Measurements from ENCODE around the gene TP53BP2.
"Not testable (repeated sequence)": the region's sequence is repeated elsewhere in the genome, so short reads cannot be mapped to it uniquely, and the experiment has no call there.

Gene TP53BP2

DNA sequence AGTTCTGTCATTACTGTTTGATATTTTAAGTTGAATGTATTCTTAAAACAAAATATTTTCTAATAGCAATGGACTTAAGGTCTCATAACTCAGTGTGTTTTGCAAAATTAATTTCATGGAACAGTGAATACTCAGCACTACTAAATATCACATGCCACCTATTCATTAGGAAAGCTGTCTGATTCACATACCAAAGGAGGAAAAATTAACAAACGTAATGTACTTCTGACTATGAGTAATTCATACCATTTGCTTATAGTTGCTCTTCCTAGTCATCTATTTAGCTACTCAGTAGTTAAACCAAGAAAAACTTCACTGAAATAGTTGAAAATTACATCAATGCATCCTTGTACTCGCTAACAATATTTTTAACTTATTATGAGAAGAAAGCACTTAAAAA, 35.2 kb downstream of the TP53BP2 start:
- DNase-seq (ENCODE audit: insufficient read length) (no peak), FAIRE-seq (peak; percentile 62)
- no peak for TF ChIP-seq POLR2A (IDR thresholded peaks at IDR 0.05; ENCODE audit: low read depth, low read length)
- TF ChIP-seq POLR2AphosphoS5 (IDR thresholded peaks at IDR 0.05; ENCODE audit: low read depth, low read length), result no peak
- TF ChIP-seq TAF1 (IDR thresholded peaks at IDR 0.05; ENCODE audit: borderline replicate concordance, low read depth, low read length), result no peak

DNA sequence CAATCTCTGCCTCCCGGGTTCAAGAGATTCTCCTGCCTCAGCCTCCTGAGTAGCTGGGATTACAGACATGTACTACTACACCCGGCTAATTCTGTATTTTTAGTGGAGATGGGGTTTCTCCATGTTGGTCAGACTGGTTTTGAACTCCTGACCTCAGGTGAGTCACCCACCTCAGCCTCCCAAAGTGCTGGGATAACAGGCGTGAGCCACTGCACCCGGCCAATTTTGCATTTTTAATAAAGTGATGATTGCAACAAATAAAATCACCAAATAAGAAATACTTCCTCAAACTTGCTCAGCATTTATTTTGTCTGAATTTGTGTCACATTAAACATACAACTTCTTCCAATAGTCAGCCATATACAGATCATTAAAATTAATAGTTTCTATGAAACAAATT, 35.8 kb downstream of the TP53BP2 start:
- not testable (repeated sequence) for DNase-seq (ENCODE audit: insufficient read length); FAIRE-seq

DNA sequence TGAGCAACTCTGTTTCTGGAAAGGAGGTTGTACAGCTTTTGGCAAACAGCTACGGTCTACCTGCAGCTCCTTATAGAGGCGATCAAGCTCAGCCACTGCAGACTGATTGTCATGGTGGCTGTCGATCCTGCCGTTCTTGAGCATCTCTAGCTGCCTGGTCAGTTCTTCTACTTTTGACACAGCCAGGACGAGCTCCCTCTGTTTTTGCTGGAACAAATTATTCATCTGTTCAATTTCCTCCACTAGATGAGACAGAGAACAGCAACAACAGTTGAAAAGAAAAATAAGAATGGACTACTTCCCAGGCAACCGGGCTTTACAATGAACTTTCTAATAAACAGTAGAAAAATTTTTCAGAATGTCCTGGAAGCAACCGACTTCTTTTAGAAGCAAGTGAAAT, 42.5 kb downstream of the TP53BP2 start:
- DNase-seq (ENCODE audit: insufficient read length), result no peak
- TF ChIP-seq POLR2A (IDR thresholded peaks at IDR 0.05; ENCODE audit: low read depth, low read length), result no peak
- TF ChIP-seq TAF1 (IDR thresholded peaks at IDR 0.05; ENCODE audit: borderline replicate concordance, low read depth, low read length), result no peak
- no peak for TF ChIP-seq POLR2AphosphoS5 (IDR thresholded peaks at IDR 0.05; ENCODE audit: low read depth, low read length)
- FAIRE-seq, result no peak

DNA sequence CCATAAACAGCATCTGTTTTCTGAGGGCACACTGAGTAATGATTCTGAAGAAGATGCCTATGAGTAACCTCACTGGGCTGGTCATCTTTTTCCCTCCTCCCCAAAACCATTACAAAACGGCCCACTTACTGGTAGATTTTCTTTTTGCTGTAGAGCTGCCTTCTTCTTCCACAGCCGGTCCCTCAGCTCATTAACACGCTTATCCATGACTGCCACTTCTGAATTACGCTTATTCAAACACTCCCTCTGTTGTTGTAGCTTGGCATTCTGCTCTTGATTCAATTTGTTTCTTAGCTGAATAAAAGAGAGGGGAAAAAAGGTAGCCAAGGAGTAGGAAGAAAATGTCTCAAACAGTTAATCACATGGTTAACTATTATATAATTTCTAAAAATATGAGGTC, 43.1 kb downstream of the TP53BP2 start:
- DNase-seq (ENCODE audit: insufficient read length) (no peak), FAIRE-seq (peak; percentile 42)
- no peak for TF ChIP-seq TAF1 (IDR thresholded peaks at IDR 0.05; ENCODE audit: borderline replicate concordance, low read depth, low read length)
- no peak for TF ChIP-seq POLR2AphosphoS5 (IDR thresholded peaks at IDR 0.05; ENCODE audit: low read depth, low read length)
- TF ChIP-seq POLR2A (IDR thresholded peaks at IDR 0.05; ENCODE audit: low read depth, low read length), result no peak

DNA sequence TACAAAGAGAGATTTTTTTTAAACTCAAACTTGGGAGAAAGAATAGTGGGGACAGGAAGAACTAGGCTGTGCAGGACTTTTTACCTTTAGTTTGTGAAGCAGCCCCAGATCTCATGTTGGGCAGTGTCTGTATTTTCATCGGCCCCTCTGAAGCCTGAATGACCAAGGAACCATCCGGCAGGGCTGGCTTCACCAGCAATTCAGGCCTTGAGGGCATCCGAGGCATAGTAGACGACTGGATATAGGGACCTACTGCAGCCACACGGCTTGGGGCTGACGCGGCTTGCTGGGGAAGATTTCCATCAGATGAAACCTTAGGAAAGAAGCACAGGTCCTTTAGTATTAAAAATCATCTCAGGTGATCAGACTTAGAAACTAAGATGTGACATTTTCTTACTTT, 43.7 kb downstream of the TP53BP2 start:
- FAIRE-seq (no peak), DNase-seq (ENCODE audit: insufficient read length) (no peak)
- TF ChIP-seq POLR2A (IDR thresholded peaks at IDR 0.05; ENCODE audit: low read depth, low read length), result no peak
- TF ChIP-seq TAF1 (IDR thresholded peaks at IDR 0.05; ENCODE audit: borderline replicate concordance, low read depth, low read length), result no peak
- no peak for TF ChIP-seq POLR2AphosphoS5 (IDR thresholded peaks at IDR 0.05; ENCODE audit: low read depth, low read length)

DNA sequence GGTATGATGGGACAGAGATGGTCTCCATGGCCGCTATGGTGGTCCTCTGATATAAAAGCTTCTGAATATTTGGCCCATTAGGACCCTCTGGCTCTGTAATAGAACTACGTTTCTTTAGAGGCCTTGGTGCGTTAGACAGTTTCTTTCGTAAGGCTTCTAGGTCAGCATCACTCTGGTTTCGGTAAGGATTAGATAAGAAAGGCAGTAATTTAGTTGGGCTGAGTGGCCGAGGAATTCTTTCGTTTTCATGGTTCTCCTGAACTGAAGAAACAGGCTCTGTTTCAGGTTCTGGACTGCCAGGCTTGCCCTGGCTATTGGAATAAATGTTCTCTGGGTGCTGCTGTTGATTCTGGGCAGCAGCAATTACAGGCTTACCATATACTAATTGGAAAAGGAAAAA, 49.5 kb downstream of the TP53BP2 start:
- DNase-seq (ENCODE audit: insufficient read length) (no peak), FAIRE-seq (no peak)
- no peak for TF ChIP-seq POLR2AphosphoS5 (IDR thresholded peaks at IDR 0.05; ENCODE audit: low read depth, low read length)
- no peak for TF ChIP-seq POLR2A (IDR thresholded peaks at IDR 0.05; ENCODE audit: low read depth, low read length)
- TF ChIP-seq TAF1 (IDR thresholded peaks at IDR 0.05; ENCODE audit: borderline replicate concordance, low read depth, low read length), result no peak

DNA sequence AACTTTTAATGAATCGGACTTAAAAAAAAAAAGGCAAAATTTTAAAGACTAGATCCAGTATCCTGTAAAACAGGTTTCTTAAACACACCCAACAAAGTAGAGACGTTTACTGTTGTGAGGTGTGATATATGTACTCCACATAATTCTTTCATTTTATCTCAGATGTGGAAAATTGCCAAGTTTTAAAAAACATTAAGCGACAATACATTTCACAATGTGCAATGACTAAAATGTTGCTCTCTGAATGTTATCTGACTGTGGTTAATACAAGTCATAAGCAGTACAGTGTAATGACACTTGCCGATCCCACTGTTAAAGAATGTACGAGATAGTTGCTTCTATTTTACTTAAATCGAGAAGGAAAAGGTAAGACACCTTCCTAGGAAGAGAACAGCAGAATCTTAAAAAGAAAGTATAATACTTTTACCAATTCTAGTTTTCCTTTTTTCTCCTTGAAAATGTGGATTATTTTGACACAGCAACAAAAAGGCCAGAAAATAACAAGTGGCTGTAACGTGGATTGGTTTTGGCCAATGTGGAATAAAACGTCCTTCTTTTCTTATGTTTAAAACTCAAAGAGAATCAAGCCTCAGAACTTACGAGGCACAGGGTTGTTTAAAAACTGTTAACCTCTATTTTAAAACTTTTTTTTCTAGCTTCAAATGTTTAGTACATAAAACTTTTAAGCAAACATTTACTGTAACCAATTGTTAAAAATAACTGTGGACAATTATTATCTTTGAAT, 51.4 kb downstream of the TP53BP2 start:
- no peak for TF ChIP-seq TAF1 (IDR thresholded peaks at IDR 0.05; ENCODE audit: borderline replicate concordance, low read depth, low read length)
- TF ChIP-seq POLR2AphosphoS5 (IDR thresholded peaks at IDR 0.05; ENCODE audit: low read depth, low read length), result no peak
- no peak for TF ChIP-seq POLR2A (IDR thresholded peaks at IDR 0.05; ENCODE audit: low read depth, low read length)
- FAIRE-seq (no peak), DNase-seq (ENCODE audit: insufficient read length) (no peak)

DNA sequence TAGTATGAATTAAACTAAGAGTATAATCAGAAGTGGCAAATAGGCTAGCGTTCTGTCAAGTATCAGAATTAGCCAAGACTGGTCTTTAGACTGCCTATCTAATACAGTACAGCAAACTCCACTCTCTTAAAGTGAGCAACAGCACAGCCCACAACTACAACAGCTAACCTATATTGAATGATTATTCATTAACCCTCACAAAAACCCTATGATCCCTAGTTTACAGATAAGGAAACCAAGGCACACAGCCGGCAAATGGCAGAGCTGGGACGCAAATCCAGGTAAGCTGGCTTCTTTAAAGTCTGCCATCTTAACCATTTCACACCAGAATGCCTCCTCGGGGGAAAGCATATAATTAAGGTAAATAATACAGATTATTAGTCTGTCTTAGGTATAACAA, 52.0 kb downstream of the TP53BP2 start:
- TF ChIP-seq TAF1 (IDR thresholded peaks at IDR 0.05; ENCODE audit: borderline replicate concordance, low read depth, low read length) (no peak), POLR2AphosphoS5 (IDR thresholded peaks at IDR 0.05; ENCODE audit: low read depth, low read length) (no peak), POLR2A (IDR thresholded peaks at IDR 0.05; ENCODE audit: low read depth, low read length) (no peak)
- FAIRE-seq, result no peak
- no peak for DNase-seq (ENCODE audit: insufficient read length)

DNA sequence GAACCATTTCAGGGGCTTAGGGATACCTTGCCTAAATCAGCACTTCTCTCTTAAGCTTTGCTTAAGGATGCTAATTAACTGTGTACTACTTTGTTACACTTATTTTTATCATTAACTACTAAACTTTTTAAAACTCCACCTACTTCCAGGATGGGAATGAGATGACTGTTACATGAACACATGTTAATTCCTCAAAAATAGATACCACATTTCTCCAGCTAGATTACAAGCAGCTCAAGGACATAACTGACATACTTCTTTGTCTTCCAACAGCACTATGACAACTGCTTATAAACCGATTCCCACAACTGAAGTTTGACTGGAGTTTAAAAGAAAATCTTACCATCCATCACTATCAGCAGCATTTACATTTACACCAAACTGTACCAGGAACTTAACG, 53.7 kb downstream of the TP53BP2 start:
- FAIRE-seq (peak; percentile 9), DNase-seq (ENCODE audit: insufficient read length) (no peak)
- TF ChIP-seq POLR2AphosphoS5 (IDR thresholded peaks at IDR 0.05; ENCODE audit: low read depth, low read length) (no peak), POLR2A (IDR thresholded peaks at IDR 0.05; ENCODE audit: low read depth, low read length) (no peak), TAF1 (IDR thresholded peaks at IDR 0.05; ENCODE audit: borderline replicate concordance, low read depth, low read length) (no peak)

DNA sequence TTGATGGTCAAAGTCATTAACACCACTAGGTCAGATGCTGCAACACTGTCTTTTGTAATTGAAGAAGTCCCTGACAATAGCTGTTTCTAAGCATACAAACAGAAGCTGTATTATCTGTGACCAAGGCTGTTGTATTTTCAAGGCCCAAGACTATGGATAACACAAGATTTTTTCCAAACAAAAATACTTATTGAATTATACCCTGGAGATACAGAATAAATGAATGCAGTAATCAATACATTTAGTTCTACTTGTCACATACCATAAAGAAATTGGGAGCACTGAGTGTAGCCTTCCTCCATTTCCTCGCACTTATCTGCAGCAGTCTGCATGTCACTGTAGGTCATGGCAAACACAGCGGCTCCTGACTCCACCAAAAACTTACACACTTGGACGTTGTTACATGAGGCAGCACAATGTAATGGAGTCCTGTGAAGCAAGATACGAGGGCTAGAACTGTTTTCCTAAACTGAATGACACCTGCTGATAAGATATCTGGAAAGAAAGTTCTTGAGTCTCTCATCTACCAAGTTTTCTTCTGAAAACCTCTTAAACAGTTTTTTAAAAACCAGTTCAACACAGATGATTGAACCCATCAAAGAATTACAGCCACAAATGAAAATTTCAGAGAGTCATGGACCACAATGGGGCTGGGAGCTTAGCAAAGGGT, 56.9 kb downstream of the TP53BP2 start:
- FAIRE-seq (peak; percentile 9), DNase-seq (ENCODE audit: insufficient read length) (no peak)
- TF ChIP-seq POLR2A (IDR thresholded peaks at IDR 0.05; ENCODE audit: low read depth, low read length), result no peak
- TF ChIP-seq POLR2AphosphoS5 (IDR thresholded peaks at IDR 0.05; ENCODE audit: low read depth, low read length), result no peak
- TF ChIP-seq TAF1 (IDR thresholded peaks at IDR 0.05; ENCODE audit: borderline replicate concordance, low read depth, low read length), result no peak

DNA sequence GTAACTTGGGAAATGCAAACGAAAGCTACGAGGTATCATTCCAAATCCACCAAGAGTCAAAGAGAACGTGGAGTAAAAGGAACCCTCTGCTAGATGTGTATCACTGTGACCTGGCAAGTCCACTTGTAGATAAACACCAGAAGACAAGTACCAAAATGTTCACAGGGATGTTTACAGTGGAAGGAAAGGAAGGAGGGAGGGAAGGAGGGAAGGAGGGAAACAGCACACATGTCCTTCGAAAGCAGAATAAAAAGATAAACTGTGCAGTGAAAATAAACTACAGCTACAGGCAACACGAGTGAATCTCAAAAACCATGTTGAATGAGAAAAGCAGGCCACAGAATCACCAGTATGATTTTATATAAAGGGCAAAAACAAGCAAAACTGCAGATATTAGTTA, 59.9 kb downstream of the TP53BP2 start:
- no peak for FAIRE-seq
- TF ChIP-seq POLR2AphosphoS5 (IDR thresholded peaks at IDR 0.05; ENCODE audit: low read depth, low read length) (no peak), POLR2A (IDR thresholded peaks at IDR 0.05; ENCODE audit: low read depth, low read length) (no peak), TAF1 (IDR thresholded peaks at IDR 0.05; ENCODE audit: borderline replicate concordance, low read depth, low read length) (no peak)
- no peak for DNase-seq (ENCODE audit: insufficient read length)

DNA sequence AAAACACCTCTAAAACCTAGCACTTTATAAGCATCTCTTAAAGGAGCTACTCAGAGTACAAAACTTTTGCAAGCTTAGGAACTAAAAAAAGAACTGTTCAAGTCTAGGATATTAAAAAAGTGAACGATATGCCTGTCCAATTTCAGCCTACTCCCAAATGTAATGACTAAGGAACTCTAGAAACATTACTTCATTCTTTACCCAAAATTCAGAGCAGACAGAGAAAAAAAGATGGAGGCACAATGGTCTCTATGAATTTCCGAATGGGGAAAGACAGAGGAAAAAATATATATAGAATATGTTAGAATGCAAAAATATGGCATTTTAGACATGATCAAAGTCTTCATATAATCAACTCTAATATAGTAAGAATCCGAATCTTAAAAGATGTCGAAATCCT, 61.2 kb downstream of the TP53BP2 start:
- no peak for FAIRE-seq
- no peak for DNase-seq (ENCODE audit: insufficient read length)
- TF ChIP-seq TAF1 (IDR thresholded peaks at IDR 0.05; ENCODE audit: borderline replicate concordance, low read depth, low read length), result no peak
- TF ChIP-seq POLR2AphosphoS5 (IDR thresholded peaks at IDR 0.05; ENCODE audit: low read depth, low read length), result no peak
- TF ChIP-seq POLR2A (IDR thresholded peaks at IDR 0.05; ENCODE audit: low read depth, low read length), result no peak

Data from GM12892 (cell line).